K562 (cell line): ENCODE data around the gene RACK1. TPM values are rescaled to one million over a fixed set of nuclear protein-coding genes. Genes with fewer than 3 reads are reported as not detected.

ENCODE experiments used
- CBX5 ChIP-seq: IDR thresholded peaks from 2 replicates; pipeline ENCODE4 v1.6.1; 2014; ENCODE audit warnings: low read depth, borderline replicate concordance
- ETV6 ChIP-seq, 3 experiments: fragments of 150-350 bp in 1 of 3; sonication (generic) in 1 of 3; formaldehyde crosslinking in 1 of 3; IDR thresholded peaks; 2 replicates each; pipeline versions ENCODE4 v1.6.1 to v1.8.0; 2014 to 2022; ENCODE audit warnings: borderline replicate concordance in 2 of 3, low read depth in 2 of 3, antibody characterized with exemption in 1 of 3, low read length in 1 of 3, mild to moderate bottlenecking in 1 of 3, missing genetic modification reagents in 1 of 3
- JUN ChIP-seq, 2 experiments: sonication (generic) in 1 of 2; formaldehyde crosslinking in 1 of 2; IDR thresholded peaks; 2 replicates each; pipeline versions ENCODE4 v1.6.1 to v1.8.0; 2012 to 2022; ENCODE audit warnings: borderline replicate concordance in 2 of 2, mild to moderate bottlenecking in 2 of 2, improper control_type of control experiment in 1 of 2, low read depth in 1 of 2, low read length in 1 of 2, missing genetic modification reagents in 1 of 2
- KLF10 ChIP-seq: fragments of 250-450 bp; sonication (Bioruptor Pico); IDR thresholded peaks from 2 replicates; pipeline ENCODE4 v1.6.1; 2021; ENCODE audit warnings: matching md5 sums
- MXD1 ChIP-seq: fragments of 250-450 bp; sonication (Bioruptor Pico); IDR thresholded peaks from 2 replicates; pipeline ENCODE4 v1.8.0; 2021; ENCODE audit warnings: borderline replicate concordance, mild to moderate bottlenecking, moderate library complexity; ENCODE audit not compliant: poor library complexity, severe bottlenecking
- NEUROD1 ChIP-seq: fragments of 150-350 bp; IDR thresholded peaks from 2 replicates; pipeline ENCODE4 v1.6.1; 2014; ENCODE audit warnings: borderline replicate concordance, low read length, low read depth; ENCODE audit not compliant: partially characterized antibody
- OTX1 ChIP-seq: fragments of 450-650 bp; formaldehyde crosslinking; IDR thresholded peaks from 2 replicates; pipeline ENCODE4 v1.4.0; 2022; ENCODE audit warnings: mild to moderate bottlenecking
- RB1 ChIP-seq: fragments of 450-650 bp; IDR thresholded peaks from 2 replicates; pipeline ENCODE4 v1.6.1; 2017; ENCODE audit warnings: low read depth, mild to moderate bottlenecking
- ZBED1 ChIP-seq: IDR thresholded peaks from 2 replicates; pipeline ENCODE4 v1.6.1; 2014
- ZFX ChIP-seq: sonication (generic); formaldehyde crosslinking; IDR thresholded peaks from 2 replicates; pipeline ENCODE4 v1.8.0; 2022; ENCODE audit warnings: mild to moderate bottlenecking, missing genetic modification reagents, moderate library complexity
- ZNF212 ChIP-seq: fragments of 450-650 bp; formaldehyde crosslinking; IDR thresholded peaks from 2 replicates; pipeline ENCODE4 v1.4.0; 2020; ENCODE audit warnings: mild to moderate bottlenecking
- polyA plus RNA-seq, 8 experiments: library from polyadenylated mRNA; depleted of rRNA in 4 of 8; stranded (reverse) in 5 of 8; unstranded in 3 of 8; fragments of >200 nt; fragmentation: Nextera tagmentation in 2 of 8; fragmentation: Illumina TruSeq in 1 of 8; extraction: Ambion mirVana in 2 of 8; extraction: Trizol in 1 of 8; gene quantifications; 2 replicates each; pipeline versions ENCODE4 v1.2.1 to v1.2.3, GENCODE V29; 2011 to 2014; ENCODE audit warnings: inconsistent platforms in 1 of 8, missing spikeins in 1 of 8
- total RNA-seq, 7 experiments: library from RNA; depleted of rRNA in 6 of 7; stranded (reverse); fragments of >200 nt in 6 of 7; fragmentation: Illumina TruSeq in 2 of 7; extraction: Trizol in 2 of 7; gene quantifications; 2 replicates each; pipeline versions ENCODE4 v1.2.1 to v1.2.3, GENCODE V29; 2011 to 2021; ENCODE audit warnings: low replicate concordance in 1 of 7
- TF ChIP-seq, protein P1 (sequence below), 2 experiments: fragments of 450-650 bp in 1 of 2; sonication (generic) in 1 of 2; formaldehyde crosslinking in 1 of 2; IDR thresholded peaks; 2 replicates each; pipeline versions ENCODE4 v1.7.1 to v1.9.0; 2016 to 2022; ENCODE audit warnings: inconsistent platforms in 1 of 2, mild to moderate bottlenecking in 1 of 2, missing genetic modification reagents in 1 of 2
- TF ChIP-seq, protein P2 (sequence below), 2 experiments: IDR thresholded peaks in 1 of 2; conservative IDR thresholded peaks in 1 of 2; 2 replicates each; pipeline ENCODE4 v1.6.1; 2016; ENCODE audit warnings: low read depth in 2 of 2, mild to moderate bottlenecking in 1 of 2, missing compliant biosample characterization in 1 of 2, missing genetic modification characterization in 1 of 2, moderate library complexity in 1 of 2

RACK1 gene
- total and polyA plus RNA-seq, 9 of the 15 experiments (the other 6 are each of a cell fraction or from before 2014, with no cell fraction given), result 2,303 to 5,311 (median 3,833) TPM

- TF ChIP-seq, protein P1, sequence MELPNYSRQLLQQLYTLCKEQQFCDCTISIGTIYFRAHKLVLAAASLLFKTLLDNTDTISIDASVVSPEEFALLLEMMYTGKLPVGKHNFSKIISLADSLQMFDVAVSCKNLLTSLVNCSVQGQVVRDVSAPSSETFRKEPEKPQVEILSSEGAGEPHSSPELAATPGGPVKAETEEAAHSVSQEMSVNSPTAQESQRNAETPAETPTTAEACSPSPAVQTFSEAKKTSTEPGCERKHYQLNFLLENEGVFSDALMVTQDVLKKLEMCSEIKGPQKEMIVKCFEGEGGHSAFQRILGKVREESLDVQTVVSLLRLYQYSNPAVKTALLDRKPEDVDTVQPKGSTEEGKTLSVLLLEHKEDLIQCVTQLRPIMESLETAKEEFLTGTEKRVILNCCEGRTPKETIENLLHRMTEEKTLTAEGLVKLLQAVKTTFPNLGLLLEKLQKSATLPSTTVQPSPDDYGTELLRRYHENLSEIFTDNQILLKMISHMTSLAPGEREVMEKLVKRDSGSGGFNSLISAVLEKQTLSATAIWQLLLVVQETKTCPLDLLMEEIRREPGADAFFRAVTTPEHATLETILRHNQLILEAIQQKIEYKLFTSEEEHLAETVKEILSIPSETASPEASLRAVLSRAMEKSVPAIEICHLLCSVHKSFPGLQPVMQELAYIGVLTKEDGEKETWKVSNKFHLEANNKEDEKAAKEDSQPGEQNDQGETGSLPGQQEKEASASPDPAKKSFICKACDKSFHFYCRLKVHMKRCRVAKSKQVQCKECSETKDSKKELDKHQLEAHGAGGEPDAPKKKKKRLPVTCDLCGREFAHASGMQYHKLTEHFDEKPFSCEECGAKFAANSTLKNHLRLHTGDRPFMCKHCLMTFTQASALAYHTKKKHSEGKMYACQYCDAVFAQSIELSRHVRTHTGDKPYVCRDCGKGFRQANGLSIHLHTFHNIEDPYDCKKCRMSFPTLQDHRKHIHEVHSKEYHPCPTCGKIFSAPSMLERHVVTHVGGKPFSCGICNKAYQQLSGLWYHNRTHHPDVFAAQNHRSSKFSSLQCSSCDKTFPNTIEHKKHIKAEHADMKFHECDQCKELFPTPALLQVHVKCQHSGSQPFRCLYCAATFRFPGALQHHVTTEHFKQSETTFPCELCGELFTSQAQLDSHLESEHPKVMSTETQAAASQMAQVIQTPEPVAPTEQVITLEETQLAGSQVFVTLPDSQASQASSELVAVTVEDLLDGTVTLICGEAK (IDR thresholded peaks at IDR 0.05), result no peak; the same call in 1 of the 2 replicates
- TF ChIP-seq, protein P1 (CRISPR knock-in tag; IDR thresholded peaks at IDR 0.05), result no peak
- TF ChIP-seq MXD1 (CRISPR knock-in tag) (peak; percentile 46), NEUROD1 (no peak), RB1 (peak; percentile 82), ZBED1 (0 out of 2 replicates have a peak, but pooled peaks have one; percentile 67), KLF10 (CRISPR knock-in tag) (no peak), CBX5 (no peak), ZNF212 (CRISPR knock-in tag) (no peak), ETV6 (IDR thresholded peaks at IDR 0.05; ENCODE audit: borderline replicate concordance in 1 of 2, low read depth in 2 of 2, low read length in 1 of 2) (peak in 1 of 2 experiments; percentile 52; a peak in 1 of 4 replicates), ETV6 (CRISPR knock-in tag; IDR thresholded peaks at IDR 0.05; ENCODE audit: borderline replicate concordance) (no peak), ZFX (CRISPR knock-in tag) (no peak), JUN (IDR thresholded peaks at IDR 0.05; ENCODE audit: borderline replicate concordance, low read depth, low read length) (no peak), JUN (CRISPR knock-in tag; IDR thresholded peaks at IDR 0.05; ENCODE audit: borderline replicate concordance) (no peak), OTX1 (CRISPR knock-in tag) (no peak)
- TF ChIP-seq, protein P2, sequence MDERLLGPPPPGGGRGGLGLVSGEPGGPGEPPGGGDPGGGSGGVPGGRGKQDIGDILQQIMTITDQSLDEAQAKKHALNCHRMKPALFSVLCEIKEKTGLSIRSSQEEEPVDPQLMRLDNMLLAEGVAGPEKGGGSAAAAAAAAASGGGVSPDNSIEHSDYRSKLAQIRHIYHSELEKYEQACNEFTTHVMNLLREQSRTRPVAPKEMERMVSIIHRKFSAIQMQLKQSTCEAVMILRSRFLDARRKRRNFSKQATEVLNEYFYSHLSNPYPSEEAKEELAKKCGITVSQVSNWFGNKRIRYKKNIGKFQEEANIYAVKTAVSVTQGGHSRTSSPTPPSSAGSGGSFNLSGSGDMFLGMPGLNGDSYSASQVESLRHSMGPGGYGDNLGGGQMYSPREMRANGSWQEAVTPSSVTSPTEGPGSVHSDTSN (CRISPR knock-in tag; IDR thresholded peaks at IDR 0.05; ENCODE audit: low read depth), result no peak
- TF ChIP-seq, protein P2 (tag; conservative IDR thresholded peaks at IDR 0.05; ENCODE audit: low read depth), result no peak
Observed at GRCh38 chr5:181260720-181261319, 17.1 kb upstream of the RACK1 start, which contains the start of gene TRIM52 (continued).
